Measurements from ENCODE around the gene RPL28.
"Not testable (repeated sequence)": the region's sequence is repeated elsewhere in the genome, so short reads cannot be mapped to it uniquely, and the experiment has no call there.

- TF ChIP-seq USF2 (CRISPR knock-in tag; IDR thresholded peaks at IDR 0.05); NFYB (CRISPR knock-in tag; conservative IDR thresholded peaks at IDR 0.05; ENCODE audit: low read depth); CTCF (IDR thresholded peaks at IDR 0.05); E2F4 (CRISPR knock-in tag; IDR thresholded peaks at IDR 0.05; ENCODE audit: borderline replicate concordance, low read depth); SMAD4 (CRISPR knock-in tag; IDR thresholded peaks at IDR 0.05); NR3C1 (CRISPR knock-in tag; conservative IDR thresholded peaks at IDR 0.05; ENCODE audit: low read depth): not testable (repeated sequence)
These were observed 15.7 kb downstream of the RPL28 start for GRCh38 chr19:55401390-55401789.
